HS-27A (cell line): ENCODE measurements around the gene EPB42.

Source experiments
- DNase-seq: peaks from one replicate; pipeline ENCODE4 v3.0.0-alpha.2; 2012; ENCODE audit warnings: low read depth, missing footprints

The EPB42 gene

DNA sequence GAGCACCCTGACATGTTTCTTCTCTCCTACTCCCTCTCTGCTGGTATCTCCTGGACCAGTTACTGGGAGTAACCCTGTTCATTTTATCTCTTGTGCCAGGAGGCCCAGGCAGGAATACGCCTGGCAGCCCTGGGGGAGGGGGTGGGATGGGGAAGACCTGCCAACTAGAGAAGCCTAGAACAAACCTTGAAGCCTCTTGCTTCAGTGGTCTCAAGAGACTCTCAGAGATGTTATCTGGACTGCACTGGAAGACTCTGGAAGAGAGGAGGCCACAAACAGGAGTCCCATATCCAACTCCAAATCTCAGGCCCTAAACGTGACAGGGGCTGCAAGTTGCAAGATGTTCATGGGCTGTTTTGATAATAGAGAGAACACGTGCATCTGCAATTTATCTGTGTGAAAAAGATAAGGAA lies at the start of gene EPB42:
EPB42 (minus strand) TSS at position 28 of the 413 bp plus-strand sequence. CDS start 193 bp downstream, outside the sequence.
- no peak for DNase-seq

DNA sequence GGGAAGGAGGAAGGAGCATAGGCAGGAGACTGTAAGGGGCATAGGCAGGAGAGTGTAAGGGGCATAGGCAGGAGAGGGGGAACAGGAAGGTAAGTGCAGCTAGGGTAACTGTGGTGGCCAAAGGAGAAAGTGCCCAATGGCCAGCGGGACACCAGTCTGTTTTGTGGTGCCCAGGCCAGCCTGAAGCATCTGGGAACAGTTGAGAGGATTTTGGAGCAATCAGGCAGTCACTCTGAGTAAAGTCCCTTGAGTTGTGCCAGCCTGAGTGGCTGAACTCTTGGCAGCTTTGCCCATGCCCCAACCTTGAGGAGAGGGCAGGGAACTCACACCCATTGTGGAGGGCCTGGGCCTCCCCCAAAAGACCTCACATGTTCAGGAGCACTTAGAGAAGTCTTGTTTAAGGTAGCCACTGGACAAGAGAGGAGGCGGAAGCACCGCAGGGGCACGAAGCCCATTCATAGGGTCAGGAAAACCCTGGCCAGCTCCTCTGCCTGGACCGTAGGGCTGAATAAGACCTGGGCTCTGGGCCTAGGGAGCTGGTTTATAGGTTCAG lies 49.4 kb upstream of the EPB42 start:
- DNase-seq: no peak

DNA sequence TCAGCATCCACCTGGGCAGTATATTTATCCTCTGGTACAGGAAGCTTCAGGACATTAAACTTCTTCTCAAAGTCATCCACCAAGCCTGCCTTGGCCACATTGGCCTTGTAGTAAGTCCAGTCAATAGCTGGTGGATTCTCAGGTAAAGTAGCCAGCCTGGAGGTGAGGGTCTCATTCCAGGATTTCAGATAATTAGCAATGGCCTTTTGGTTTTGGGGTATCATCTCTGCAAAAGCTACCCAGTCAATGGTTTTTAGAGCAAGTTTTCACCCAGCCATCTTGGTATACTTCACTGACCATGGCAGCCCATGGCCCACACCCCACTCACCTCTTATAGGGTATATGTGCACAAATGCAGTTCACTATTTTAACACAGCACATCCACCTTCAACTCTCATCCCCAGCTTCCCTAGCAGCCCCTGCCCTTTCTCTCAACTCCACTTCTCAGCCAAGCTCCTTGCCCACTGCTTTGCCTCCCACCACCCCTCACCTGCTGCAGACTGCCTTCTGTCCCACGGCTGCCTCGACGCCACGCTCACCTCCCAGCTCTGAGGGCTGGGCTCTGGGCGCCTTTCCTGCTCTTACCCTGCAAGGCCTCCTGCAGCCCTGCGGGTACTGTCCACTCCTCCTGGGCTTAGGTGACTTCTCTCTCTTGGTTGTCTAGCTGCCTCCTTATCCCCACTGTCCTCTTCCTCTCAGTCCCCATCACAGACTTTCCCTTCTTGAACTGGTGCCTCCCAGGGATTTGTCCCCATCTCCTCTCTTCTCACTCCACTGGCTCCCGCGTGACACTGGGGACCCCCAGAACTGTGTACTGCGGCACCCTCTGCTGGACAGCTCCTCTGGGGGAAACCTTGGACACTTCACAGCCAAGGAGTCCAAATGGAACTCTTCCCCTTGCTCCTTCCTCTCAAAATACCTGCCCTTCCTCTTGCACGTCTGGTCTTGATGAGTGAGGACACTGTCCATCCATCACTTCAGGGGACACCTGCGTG lies 47.6 kb upstream of the EPB42 start:
- no peak for DNase-seq

DNA sequence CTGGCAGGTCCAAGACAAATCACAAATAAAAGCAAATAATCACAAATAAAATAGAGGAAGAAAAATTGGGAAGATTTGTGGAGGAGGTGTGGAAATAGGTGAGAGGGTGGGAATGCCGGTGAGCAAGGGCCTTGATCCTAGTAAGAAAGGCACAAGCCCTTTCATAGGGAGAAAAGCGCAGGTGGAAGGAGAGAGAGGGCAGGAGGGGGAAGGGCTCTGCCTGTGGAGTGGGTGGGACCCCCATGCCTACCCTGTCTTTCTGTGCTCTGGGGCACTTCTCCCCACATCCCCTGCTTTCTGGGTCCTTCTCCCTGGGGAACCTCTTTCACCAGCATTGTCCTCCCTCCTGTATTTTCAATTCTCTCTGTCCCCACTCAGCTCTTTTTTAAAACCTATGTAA lies 46.6 kb upstream of the EPB42 start:
- DNase-seq: no peak

DNA sequence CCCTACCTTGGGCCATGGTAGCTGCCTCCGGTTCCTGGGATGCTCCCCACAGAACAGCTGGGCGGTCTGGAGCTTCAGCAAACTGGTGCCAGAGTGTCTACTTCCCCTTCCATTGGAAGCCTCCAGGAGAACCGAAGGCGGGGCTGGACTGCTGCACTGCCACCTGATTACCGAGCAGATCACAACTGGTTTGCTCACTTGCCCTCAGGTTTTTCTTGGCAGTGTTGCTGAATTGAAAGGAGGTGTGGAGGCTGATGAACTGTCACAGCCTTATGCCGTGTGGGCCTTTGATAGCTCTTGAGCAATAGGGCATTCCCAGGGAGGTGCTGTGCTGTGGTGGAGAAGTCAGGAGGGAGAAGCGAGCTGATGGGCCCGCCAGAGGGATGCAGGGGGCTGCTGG lies 46.0 kb upstream of the EPB42 start, which contains the start of gene TGM5:
TGM5 (minus strand) TSS at position 95 of the 400 bp plus-strand sequence; CDS start at position 16, 79 bp downstream.
- no peak for DNase-seq

DNA sequence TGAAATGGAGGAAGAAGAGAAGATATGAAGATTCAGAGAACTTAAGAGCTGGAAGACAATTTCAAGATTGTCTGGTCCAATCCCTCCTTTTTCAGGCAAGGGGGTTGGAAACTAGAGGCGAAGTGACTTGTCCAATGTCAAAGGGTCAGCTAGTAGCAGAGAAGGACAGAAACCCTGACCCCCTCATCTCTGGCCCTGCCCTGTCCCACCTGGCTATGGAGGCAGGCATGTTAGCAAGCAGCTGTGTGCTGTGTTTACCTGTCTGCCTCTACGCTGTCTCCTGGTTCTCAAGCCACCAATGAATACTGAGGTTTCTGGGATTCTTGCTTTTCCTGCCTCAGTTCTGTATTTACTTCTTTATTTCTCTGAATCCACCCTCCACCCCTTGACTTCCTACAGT lies 45.6 kb upstream of the EPB42 start:
- DNase-seq: no peak

DNA sequence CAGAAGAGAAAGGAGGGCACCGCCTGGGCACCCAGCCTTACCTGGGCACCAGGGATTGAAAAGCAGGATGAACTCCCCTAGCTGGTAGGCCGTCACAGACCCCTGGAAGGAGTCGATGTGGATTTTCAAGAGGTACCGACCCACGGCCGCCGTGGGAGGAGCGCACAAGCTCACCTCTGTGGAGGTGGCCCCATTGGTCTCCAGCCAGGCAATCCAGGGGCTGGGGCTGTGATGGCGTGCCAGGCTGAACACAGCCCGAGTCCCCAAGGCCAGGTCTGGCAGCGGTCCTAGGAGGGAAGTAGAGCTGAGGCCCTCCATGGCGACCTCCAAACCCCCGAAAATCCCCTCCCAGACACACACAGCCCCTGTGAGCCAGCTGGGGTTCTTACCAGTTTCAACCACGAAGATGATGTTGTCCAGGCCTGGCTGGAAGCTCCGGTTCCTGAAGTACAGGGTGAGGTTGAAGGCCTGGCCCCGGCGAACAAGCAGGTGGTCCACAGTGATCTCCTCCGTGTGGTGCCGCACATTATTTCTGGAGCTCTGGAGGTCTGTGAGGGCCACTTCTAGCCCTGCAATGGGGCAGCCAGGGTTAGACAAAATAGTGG lies 39.3 kb upstream of the EPB42 start:
- DNase-seq: no peak

DNA sequence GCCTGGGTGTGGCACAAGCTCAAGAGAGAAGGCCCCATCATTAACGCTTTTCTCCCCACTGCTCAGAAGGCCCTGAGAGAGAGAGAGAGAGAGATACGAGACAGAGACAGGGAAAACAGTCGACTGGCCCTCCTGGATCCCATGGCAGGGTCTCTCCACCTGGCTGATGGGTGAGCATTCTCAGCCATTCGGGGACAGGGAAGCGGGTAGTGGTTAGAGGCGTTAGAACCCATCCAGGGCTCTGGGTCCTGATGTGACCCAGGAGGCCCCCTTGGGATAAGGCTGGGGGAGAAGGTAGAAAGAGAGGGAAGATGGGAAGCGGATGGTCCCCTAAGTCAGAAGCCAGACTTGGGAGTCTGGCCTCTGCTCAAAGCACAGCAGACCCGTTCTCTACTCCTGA lies 38.0 kb upstream of the EPB42 start:
- no peak for DNase-seq

DNA sequence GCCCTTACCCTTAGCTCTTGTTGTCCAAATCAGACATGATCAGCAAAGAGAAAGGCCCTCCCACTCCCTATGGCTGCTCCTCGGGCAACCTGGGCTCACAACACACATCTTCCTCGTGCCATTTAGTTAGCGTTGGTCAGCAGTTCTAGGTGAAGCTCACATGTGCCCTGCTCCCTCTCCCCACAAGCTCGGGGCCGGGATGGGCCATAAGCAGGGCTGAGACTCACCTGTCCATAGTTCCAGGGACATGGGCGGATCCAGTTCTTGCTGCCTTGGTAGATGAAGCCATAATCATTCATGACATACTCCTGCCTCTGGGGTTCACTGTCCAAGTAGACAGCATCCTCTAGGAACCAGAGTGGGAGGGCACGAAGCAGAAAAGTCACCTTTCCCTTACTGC lies 35.5 kb upstream of the EPB42 start:
- no peak for DNase-seq

DNA sequence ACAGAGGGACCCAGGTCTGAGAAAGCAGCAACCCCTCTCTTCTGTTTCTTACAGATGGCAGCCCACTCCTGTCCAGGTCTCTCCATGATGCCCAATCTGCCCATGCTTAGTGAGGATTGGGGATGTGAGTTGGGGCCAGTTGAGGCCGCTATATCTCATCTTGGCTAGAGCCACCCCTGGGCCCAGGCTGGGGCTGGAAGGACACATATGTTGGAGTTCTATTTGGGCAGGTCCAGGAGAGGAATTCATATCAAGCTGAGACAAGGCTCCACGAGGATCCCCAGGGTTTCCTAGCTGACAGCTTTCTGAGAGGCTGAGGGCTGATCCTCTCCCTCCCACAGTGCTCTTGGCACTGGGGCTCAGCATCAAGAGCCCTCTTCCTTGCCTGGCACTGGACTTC lies 34.6 kb upstream of the EPB42 start:
- no peak for DNase-seq

DNA sequence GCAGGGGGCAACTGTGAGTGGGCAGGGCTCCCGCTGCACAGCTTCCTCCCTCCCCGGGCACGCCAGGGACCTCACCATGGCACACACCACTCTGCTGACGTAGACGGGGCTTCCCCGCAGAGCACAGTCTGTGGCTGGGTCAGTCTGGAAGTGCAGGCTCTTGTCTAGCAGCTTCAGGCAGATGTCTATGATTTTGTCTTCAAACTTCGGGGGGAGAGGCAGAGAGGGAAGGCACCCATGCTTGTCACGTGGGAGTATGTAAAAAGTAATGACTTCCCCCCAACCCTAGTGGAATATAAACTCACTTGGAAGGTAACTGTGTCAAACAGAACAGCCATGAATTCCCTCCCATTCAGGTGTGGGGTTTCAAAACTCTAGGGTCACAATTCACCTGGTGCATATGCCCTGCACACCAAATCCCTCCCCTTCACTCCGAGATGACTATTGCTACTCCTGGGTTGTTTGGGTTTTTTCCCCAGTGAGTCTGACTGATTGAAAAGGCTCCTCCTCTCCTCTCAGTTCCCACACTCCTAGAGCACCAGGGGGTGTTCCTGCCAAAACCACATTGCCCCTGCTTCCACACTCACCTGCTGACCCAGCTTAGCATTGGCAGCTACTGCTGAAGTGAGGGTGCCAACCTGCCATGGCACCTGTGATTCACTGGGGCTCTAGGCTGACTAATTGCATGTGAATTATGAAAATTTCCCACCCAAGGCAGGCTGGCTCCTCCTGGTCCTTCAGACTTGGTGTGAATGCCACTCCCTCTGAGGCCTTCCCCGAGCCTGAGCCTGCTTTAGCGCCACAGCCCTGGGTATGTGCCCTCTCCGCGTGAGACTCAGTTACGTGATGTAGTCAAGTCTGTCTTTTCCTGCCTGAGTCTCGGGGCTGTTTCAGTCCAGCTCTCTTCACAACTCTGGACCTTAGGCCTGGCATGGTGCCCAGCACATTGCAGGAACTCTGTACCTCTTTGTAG lies 32.9 kb upstream of the EPB42 start:
- peak; percentile 27 for DNase-seq

DNA sequence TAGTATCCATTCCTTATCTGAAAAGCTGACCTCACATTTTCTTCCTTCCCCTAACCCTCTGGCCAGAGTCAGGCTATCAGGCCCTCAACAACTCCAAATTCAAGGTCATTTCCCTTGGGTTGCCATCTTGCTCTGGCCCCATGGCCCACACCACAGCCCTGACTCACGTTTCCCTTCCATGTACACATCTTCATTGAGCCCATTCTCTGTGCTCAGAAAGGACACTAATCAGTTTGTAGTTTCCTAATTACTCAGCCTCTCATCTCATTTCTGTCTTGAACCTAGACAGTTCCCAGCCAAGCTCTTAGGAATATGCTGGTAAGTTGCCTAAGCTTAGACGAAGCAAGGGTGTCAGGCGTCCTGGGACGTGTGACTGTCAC lies 31.0 kb upstream of the EPB42 start:
- no peak for DNase-seq

DNA sequence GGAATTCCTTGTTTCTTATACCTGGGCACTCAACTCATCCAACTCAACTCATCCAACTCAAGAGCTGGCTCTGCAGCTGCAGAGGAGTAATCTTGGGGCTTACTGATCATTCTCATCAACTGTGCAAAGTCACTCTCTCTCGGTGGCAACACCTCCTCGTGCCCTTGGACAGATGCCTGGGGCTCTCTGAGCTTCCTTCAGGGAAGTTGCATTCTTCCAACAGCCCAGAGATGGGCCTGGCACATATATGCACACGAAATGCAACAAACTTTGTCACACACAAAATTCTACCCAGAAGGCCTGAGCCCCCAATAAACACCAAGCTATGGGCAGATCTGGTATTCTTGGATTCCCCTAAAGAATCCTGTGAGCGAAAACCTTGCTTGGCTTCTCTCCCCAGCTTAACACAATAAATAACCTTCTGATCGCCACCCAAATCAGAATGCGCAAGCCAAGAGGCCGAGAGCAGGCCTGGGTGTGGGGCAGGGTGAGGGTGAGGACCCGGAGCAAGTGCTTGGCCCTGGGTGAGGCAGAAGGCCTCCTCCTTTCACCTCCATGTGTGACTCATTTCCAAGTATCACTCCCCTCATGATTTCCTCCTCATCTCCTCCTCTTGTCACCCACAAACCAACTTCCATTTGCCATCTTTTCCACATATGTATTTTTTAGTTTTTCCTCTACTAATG lies 30.5 kb upstream of the EPB42 start:
- DNase-seq: no peak

DNA sequence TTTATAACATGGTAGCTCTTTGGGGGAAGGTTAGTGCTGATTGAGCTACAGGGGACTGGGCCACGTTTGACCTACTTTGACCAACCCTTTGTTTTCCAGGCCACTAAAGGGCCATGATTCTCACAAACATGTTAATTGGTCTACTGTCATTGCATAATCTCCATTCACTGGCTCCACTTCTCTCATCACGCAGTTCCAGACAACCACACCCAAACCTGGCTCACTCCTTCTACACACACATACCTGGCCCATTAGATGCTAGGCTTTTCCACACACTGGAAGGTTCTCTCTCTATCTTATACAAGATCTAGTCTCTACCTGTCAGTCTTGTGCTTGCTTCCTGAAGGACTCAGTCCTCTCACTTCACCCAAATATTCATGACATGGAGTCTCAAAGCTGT lies 30.0 kb upstream of the EPB42 start:
- no peak for DNase-seq

DNA sequence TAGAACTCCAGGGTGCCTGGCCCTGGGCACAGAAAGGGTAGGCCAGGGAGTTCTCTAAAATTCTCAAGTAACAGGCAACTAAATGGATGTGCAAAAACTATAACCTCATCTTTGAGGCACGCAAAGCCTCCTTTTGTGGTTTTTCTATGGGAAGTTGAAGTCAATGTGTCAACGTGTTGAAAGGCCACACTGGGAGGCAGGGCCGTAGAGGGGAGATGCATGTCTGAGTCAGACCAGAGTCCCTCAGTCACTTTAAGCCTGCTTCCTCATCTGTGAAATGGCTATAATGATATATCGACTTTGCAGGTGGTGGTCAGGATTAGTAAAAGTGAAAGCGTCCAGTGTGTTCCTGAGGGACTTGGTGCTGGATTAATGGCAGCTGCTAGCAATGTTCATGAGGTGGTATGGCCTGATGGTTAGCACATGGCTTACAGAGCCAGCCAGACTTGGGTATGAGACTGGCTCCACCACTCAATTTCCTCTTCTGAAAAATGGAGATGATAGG lies 28.9 kb upstream of the EPB42 start:
- peak; percentile 84 for DNase-seq

DNA sequence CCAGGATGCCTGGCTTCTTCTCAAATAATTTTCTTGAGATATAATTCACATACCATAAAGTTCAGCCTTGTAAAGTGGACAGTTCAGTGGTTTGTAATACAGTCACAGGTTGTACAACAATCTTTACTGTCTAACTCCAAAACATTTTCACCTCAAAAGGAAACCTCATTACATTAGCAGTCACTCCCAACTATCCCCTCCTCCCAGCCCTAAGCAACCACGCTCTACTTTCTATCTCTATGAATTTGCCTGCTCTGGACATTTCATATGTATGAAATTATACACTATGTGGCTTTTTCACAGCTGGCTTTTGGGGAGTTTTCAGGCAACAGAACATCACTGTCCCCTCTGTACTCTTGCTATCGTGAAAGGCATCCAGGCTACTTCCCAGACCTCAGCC lies 28.4 kb upstream of the EPB42 start:
- no peak for DNase-seq

DNA sequence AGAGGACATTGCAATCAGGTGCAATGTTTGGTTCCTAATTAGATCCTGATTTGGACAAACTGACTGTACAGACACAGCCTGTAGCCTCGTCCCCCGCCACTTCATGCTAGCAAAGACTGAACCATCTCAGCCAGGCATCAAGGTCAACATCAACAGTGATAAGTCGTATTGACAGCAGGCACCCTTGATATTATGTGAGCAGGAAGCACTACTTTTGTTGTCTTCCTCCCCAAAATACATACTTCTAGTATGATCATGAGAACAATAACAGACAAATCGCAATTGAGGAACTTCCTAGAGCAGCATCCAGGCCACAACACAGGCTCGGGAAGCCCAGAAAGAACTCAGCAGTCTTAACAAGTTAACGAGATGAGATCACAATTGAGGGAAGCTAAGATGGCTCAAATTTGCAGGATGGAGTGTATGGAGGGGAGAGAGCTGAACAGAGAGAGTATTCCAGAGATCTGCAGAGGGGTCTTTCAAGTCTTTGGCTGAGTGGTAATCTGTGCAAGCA lies 25.5 kb upstream of the EPB42 start:
- no peak for DNase-seq

DNA sequence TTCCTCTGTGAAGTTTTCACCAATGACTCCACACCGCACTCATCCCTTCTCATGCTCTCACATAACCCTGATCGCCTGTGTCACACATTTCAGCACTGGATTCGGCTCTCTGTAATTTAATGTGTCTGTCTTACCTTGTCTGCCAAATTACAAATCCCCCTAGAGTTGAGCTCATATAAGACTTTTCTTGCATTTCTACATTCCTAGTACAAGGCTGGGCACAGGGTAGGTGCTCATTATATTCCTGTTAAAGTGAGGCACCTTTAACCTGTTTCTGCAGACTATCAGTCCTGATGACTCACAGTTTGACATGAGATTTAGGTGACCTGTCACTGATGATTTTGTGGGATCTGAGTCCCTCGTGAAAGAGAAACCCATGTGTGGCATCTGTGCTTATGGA lies 23.3 kb upstream of the EPB42 start:
- DNase-seq: no peak

DNA sequence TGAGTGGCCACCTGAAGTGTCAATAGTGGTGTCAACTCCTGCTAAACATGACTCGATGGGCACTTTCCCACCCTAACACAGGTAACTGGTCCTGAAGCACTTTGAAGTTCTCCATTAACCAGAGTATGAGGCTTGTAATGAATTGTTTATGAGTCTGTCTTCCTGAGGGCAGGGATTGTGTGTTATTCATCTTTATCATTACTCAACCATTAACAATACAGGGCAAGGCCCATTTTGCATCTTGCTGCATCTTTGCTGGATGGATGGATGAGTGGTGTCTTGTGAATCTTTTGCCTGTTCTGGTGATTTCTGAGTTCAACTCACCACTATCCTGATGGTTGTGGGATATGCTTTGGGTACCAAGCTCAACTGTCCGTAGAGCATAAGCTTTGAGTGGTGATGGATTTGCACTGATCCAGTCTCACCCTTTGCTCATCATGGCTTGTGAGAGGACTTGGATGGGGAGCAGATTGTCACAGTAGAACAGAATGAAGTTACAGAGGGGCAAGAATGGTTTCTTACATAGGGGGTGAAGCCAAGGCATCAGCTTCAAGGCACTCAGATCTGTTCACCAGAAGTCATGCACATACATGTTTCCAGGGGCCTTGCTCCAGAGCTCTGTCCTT lies 22.3 kb upstream of the EPB42 start:
- DNase-seq: no peak

DNA sequence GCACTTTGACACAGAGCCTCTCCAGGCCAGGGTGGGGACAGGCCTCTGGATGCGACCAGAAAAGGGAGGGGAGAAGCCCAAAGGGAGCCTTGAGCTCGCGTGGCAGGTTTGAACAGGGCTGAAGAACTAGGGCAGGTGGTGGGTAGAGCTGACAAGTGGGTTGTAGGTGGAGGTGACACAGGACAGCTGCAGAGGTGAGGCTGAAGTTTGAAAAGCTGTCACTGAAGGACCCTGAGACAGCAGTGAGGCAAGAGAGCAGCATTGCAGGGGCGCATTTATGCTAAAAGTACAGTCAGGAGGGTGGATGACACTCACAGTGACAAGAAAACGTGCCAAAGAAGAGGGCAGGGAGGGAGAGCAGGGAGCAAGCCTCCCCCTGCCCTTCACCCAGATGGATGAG lies 21.8 kb upstream of the EPB42 start:
- DNase-seq: no peak
